Spleen (tissue), 7 donors: ENCODE data around the gene MED13L.

Experiments
- POLR2A ChIP-seq, 3 donors: fragments of 450-650 bp; IDR thresholded peaks; one replicate each; pipeline ENCODE4 v1.5.1; 2017; ENCODE audit warnings: antibody characterized with exemption in 3 of 3, mild to moderate bottlenecking in 1 of 3
- POLR2AphosphoS5 ChIP-seq, 3 donors: sonication (generic); formaldehyde crosslinking; IDR thresholded peaks; one replicate each; pipeline ENCODE4 v1.5.1; 2017; ENCODE audit warnings: antibody characterized with exemption in 3 of 3
- TF ChIP-seq, protein P1 (sequence below), 11 experiments: fragments of 200-600 bp in 7 of 11; fragments of 450-650 bp in 4 of 11; sonication (generic) in 4 of 11; IDR thresholded peaks in 8 of 11; conservative IDR thresholded peaks in 3 of 11; 1 replicate in 7 of 11; 2 replicates in 4 of 11; pipeline versions ENCODE4 v1.4.0 to v1.8.0; 2016 to 2021; ENCODE audit warnings: antibody characterized with exemption in 11 of 11, inconsistent platforms in 4 of 11, mild to moderate bottlenecking in 1 of 11
- donor health status: DM: no; HTN: no; CAD: no; lungs with moderate emphysema.
- donor health status: DM: no; HTN: no; CAD: no.
- donor health status: DM: no; HTN: no; CAD: no.

DNA sequence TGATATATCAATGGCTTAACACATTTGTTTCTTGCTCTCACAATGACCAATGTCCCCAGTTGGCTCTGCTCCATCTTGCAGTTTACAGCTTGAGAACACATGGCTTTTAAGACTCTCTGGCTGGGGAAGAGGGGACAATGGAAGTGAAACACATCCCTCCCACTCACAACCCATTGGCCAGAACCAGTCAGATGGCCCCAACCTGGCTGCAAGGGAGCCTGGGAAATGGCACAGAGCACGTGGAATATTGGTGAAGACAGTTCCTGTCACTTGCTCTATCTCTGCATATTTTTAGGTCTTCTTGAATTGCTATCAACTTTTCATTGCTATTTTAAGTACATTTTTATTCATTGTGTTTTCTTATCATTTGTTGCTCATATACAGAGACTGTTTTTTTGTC is 345.4 kb downstream of the MED13L start:
- TF ChIP-seq, protein P1, sequence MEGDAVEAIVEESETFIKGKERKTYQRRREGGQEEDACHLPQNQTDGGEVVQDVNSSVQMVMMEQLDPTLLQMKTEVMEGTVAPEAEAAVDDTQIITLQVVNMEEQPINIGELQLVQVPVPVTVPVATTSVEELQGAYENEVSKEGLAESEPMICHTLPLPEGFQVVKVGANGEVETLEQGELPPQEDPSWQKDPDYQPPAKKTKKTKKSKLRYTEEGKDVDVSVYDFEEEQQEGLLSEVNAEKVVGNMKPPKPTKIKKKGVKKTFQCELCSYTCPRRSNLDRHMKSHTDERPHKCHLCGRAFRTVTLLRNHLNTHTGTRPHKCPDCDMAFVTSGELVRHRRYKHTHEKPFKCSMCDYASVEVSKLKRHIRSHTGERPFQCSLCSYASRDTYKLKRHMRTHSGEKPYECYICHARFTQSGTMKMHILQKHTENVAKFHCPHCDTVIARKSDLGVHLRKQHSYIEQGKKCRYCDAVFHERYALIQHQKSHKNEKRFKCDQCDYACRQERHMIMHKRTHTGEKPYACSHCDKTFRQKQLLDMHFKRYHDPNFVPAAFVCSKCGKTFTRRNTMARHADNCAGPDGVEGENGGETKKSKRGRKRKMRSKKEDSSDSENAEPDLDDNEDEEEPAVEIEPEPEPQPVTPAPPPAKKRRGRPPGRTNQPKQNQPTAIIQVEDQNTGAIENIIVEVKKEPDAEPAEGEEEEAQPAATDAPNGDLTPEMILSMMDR (IDR thresholded peaks at IDR 0.05 in 8 of 11, conservative IDR thresholded peaks at IDR 0.05 in 3 of 11): no peak
- no peak for TF ChIP-seq POLR2AphosphoS5 (IDR thresholded peaks at IDR 0.05)
- TF ChIP-seq POLR2A (IDR thresholded peaks at IDR 0.05): no peak
